B cell (primary cell): ENCODE results near the gene KCNJ4.
"Not testable (repeated sequence)": the region's sequence is repeated elsewhere in the genome, so short reads cannot be mapped to it uniquely, and the experiment has no call there.

ENCODE experiments used
- EZH2 ChIP-seq: IDR thresholded peaks from 2 replicates; pipeline ENCODE4 v1.6.1; 2012; ENCODE audit warnings: borderline replicate concordance, low read depth, mild to moderate bottlenecking, moderate library complexity, low read length; ENCODE audit not compliant: insufficient read depth, poor library complexity, severe bottlenecking
- TF ChIP-seq, protein P1 (sequence below): fragments of 200-600 bp; IDR thresholded peaks from one replicate; pipeline ENCODE4 v1.8.0; 2022; ENCODE audit warnings: antibody characterized with exemption, mild to moderate bottlenecking

DNA sequence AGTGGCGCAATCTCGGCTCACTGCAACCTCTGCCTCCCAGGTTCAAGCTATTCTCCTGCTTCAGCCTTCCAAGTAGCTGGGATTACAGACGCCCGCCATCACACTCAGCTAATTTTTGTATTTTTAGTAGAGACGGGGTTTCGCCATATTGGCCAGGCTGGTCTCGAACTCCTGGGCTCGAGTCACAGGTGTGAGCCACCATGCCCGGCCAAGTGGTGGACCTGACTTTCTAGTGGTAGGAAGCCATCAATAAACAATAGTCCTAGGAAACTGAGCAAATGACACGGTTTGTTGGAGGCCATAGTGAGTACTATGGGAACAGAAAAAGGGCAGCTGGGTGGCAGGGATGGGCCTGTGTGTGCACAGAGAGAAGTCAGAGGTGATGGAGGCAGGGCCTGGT lies 15.2 kb upstream of the KCNJ4 start:
- TF ChIP-seq, protein P1, sequence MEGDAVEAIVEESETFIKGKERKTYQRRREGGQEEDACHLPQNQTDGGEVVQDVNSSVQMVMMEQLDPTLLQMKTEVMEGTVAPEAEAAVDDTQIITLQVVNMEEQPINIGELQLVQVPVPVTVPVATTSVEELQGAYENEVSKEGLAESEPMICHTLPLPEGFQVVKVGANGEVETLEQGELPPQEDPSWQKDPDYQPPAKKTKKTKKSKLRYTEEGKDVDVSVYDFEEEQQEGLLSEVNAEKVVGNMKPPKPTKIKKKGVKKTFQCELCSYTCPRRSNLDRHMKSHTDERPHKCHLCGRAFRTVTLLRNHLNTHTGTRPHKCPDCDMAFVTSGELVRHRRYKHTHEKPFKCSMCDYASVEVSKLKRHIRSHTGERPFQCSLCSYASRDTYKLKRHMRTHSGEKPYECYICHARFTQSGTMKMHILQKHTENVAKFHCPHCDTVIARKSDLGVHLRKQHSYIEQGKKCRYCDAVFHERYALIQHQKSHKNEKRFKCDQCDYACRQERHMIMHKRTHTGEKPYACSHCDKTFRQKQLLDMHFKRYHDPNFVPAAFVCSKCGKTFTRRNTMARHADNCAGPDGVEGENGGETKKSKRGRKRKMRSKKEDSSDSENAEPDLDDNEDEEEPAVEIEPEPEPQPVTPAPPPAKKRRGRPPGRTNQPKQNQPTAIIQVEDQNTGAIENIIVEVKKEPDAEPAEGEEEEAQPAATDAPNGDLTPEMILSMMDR = not testable (repeated sequence)
- not testable (repeated sequence) for TF ChIP-seq EZH2
